ENCODE measurements around the gene OR2T1. TPM values are rescaled to one million over a fixed set of nuclear protein-coding genes. Genes with fewer than 3 reads are reported as not detected.

The OR2T1 gene
- total RNA-seq, 1 experiment from 2014 or later: not detected

GRCh38 chr1:248406721-248407692 is 4.2 kb downstream of the OR2T1 start:
- Histone ChIP-seq H3K9me3 (no peaks in the 10 kb centered on the region), H3K4me1 (no peaks in the 10 kb centered on the region), H3K4me3 (ENCODE audit: low read depth, low read length) (no peak overlapping the region), H3K27me3 (replicated peaks; ENCODE audit: control insufficient read depth, insufficient read depth, low read length) (no peaks in the 10 kb centered on the region), H3K36me3 (ENCODE audit: control insufficient read depth, insufficient read depth, low read length) (no peaks in the 10 kb centered on the region)
- Mint-ChIP-seq H3K27ac (ENCODE audit: unreplicated experiment) (no peak overlapping the region), H3K4me3 (ENCODE audit: unreplicated experiment) (no peak overlapping the region), H3K27me3 (ENCODE audit: insufficient read depth, unreplicated experiment) (no peaks in the 10 kb centered on the region), H3K36me3 (ENCODE audit: insufficient read depth, unreplicated experiment) (no peaks in the 10 kb centered on the region), H3K9me3 (ENCODE audit: unreplicated experiment) (peaks cover 55% of the 10 kb centered on the region), H3K4me1 (ENCODE audit: low read depth, unreplicated experiment) (no peaks in the 10 kb centered on the region)
- TF ChIP-seq, protein P1, sequence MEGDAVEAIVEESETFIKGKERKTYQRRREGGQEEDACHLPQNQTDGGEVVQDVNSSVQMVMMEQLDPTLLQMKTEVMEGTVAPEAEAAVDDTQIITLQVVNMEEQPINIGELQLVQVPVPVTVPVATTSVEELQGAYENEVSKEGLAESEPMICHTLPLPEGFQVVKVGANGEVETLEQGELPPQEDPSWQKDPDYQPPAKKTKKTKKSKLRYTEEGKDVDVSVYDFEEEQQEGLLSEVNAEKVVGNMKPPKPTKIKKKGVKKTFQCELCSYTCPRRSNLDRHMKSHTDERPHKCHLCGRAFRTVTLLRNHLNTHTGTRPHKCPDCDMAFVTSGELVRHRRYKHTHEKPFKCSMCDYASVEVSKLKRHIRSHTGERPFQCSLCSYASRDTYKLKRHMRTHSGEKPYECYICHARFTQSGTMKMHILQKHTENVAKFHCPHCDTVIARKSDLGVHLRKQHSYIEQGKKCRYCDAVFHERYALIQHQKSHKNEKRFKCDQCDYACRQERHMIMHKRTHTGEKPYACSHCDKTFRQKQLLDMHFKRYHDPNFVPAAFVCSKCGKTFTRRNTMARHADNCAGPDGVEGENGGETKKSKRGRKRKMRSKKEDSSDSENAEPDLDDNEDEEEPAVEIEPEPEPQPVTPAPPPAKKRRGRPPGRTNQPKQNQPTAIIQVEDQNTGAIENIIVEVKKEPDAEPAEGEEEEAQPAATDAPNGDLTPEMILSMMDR (IDR thresholded peaks at IDR 0.05; ENCODE audit: insufficient read depth in 1 of 2, low read depth in 1 of 2, low read length in 1 of 2, severe bottlenecking in 1 of 2, unreplicated experiment in 1 of 2): no peak
- DNase-seq: no peak
- ChIA-PET CTCF (no interaction called here), POLR2A (no interaction called here)
- intact Hi-C loops (cut with micrococcal nuclease; ENCODE audit: unreplicated experiment): no loop called here
- BruUV-seq (replicated peaks): no TSS peak

GRCh38 chr1:248416226-248416625 is 13.4 kb downstream of the OR2T1 start:
- ChIA-PET POLR2A (no interaction called here), CTCF (no interaction called here)
- no peak overlapping the region for H3K4me3 Mint-ChIP-seq (ENCODE audit: unreplicated experiment)
- Histone ChIP-seq H3K4me3 (ENCODE audit: low read depth, low read length) (no peak overlapping the region), H3K9me3 (peaks cover 13% of the 10 kb centered on the region), H3K27me3 (replicated peaks; ENCODE audit: control insufficient read depth, insufficient read depth, low read length) (no peaks in the 10 kb centered on the region), H3K4me1 (no peaks in the 10 kb centered on the region), H3K36me3 (ENCODE audit: control insufficient read depth, insufficient read depth, low read length) (no peaks in the 10 kb centered on the region)
- H3K9me3 Mint-ChIP-seq (ENCODE audit: unreplicated experiment): peaks cover 36% of the 10 kb centered on the region
- H3K36me3 Mint-ChIP-seq (ENCODE audit: insufficient read depth, unreplicated experiment): no peaks in the 10 kb centered on the region
- no peaks in the 10 kb centered on the region for H3K27me3 Mint-ChIP-seq (ENCODE audit: insufficient read depth, unreplicated experiment)
- TF ChIP-seq, protein P1 (IDR thresholded peaks at IDR 0.05; ENCODE audit: insufficient read depth in 1 of 2, low read depth in 1 of 2, low read length in 1 of 2, severe bottlenecking in 1 of 2, unreplicated experiment in 1 of 2): no peak
- H3K4me1 Mint-ChIP-seq (ENCODE audit: low read depth, unreplicated experiment): no peaks in the 10 kb centered on the region
- intact Hi-C loops (cut with micrococcal nuclease; ENCODE audit: unreplicated experiment): no loop called here
- no peak for DNase-seq
- BruUV-seq (replicated peaks): no TSS peak
- H3K27ac Mint-ChIP-seq (ENCODE audit: unreplicated experiment): no peak overlapping the region

DNA sequence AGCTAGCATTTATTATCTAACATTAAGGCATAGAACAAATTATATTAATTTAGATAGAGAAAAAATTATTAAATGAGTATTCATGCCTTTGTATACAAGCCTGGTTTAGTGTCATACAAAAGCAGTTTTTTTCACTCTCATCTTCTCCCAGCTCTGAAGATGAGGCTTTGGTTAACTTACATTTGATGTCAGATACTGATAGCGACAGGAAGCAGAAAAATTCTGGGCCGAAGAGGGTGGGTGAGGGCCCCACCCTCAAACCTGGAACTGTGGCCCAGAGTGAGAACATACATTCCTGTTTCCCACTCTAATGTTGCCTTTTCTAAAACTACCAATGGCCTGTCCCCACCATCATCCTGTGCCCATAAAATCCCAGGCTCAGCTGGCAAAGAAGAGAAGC is 15.0 kb downstream of the OR2T1 start:
- DNase-seq: no peak
- Mint-ChIP-seq H3K4me1 (ENCODE audit: low read depth, unreplicated experiment) (no peaks in the 10 kb centered on the region), H3K36me3 (ENCODE audit: insufficient read depth, unreplicated experiment) (no peaks in the 10 kb centered on the region), H3K27ac (ENCODE audit: unreplicated experiment) (no peak overlapping the region), H3K9me3 (ENCODE audit: unreplicated experiment) (peaks cover 33% of the 10 kb centered on the region), H3K4me3 (ENCODE audit: unreplicated experiment) (no peak overlapping the region), H3K27me3 (ENCODE audit: insufficient read depth, unreplicated experiment) (no peaks in the 10 kb centered on the region)
- BruUV-seq (replicated peaks): no TSS peak
- no peak overlapping the region for H3K4me3 ChIP-seq (ENCODE audit: low read depth, low read length)
- intact Hi-C loops (cut with micrococcal nuclease; ENCODE audit: unreplicated experiment): no loop called here
- peaks cover 18% of the 10 kb centered on the region for H3K9me3 ChIP-seq
- TF ChIP-seq, protein P1 (IDR thresholded peaks at IDR 0.05; ENCODE audit: insufficient read depth in 1 of 2, low read depth in 1 of 2, low read length in 1 of 2, severe bottlenecking in 1 of 2, unreplicated experiment in 1 of 2): no peak
- ChIA-PET CTCF (no interaction called here), POLR2A (no interaction called here)
- no peaks in the 10 kb centered on the region for H3K36me3 ChIP-seq (ENCODE audit: control insufficient read depth, insufficient read depth, low read length)
- H3K27me3 ChIP-seq (replicated peaks; ENCODE audit: control insufficient read depth, insufficient read depth, low read length): no peaks in the 10 kb centered on the region
- no peaks in the 10 kb centered on the region for H3K4me1 ChIP-seq

Data from Caco-2 (cell line).